Activated CD8-positive, alpha-beta memory T cell treated with anti-CD3 and anti-CD28 coated beads for 4 hours (primary cell): ENCODE data around the gene EXO1.
"Not testable (repeated sequence)": the region's sequence is repeated elsewhere in the genome, so short reads cannot be mapped to it uniquely, and the experiment has no call there.

Source experiments
- DNase-seq, 2 donors: peaks; one replicate each; pipeline ENCODE4 v3.0.0-alpha.2; 2020; ENCODE audit warnings: low read depth in 2 of 2

Gene EXO1

GRCh38 chr1:241847796-241848685, at the start of gene EXO1:
EXO1 (plus strand) TSS chr1:241848204; CDS start chr1:241850426, 2,222 bp downstream.
- DNase-seq = peak; percentile 73 to 76

- DNase-seq = no peak
Observed at GRCh38 chr1:241799416-241799815, 48.6 kb upstream of the EXO1 start.

- no peak for DNase-seq
Observed at GRCh38 chr1:241800640-241801039, 47.4 kb upstream of the EXO1 start.

GRCh38 chr1:241802863-241803262, 45.1 kb upstream of the EXO1 start:
- DNase-seq = no peak

GRCh38 chr1:241804706-241805105, 43.3 kb upstream of the EXO1 start:
- DNase-seq = not testable (repeated sequence)

- DNase-seq = no peak
Observed at GRCh38 chr1:241808265-241808664, 39.7 kb upstream of the EXO1 start.

- no peak for DNase-seq
Observed at GRCh38 chr1:241810769-241811405, 37.1 kb upstream of the EXO1 start.

- no peak for DNase-seq
Observed at GRCh38 chr1:241813768-241814320, 34.2 kb upstream of the EXO1 start.

GRCh38 chr1:241816008-241816407, 32.0 kb upstream of the EXO1 start:
- DNase-seq = no peak

- DNase-seq = no peak
Observed at GRCh38 chr1:241817331-241817792, 30.6 kb upstream of the EXO1 start.

- DNase-seq = no peak
Observed at GRCh38 chr1:241817956-241818612, 29.9 kb upstream of the EXO1 start.

GRCh38 chr1:241819340-241819866, 28.6 kb upstream of the EXO1 start:
- no peak for DNase-seq

GRCh38 chr1:241821363-241821762, 26.6 kb upstream of the EXO1 start:
- no peak for DNase-seq

GRCh38 chr1:241822846-241823245, 25.2 kb upstream of the EXO1 start:
- DNase-seq = no peak

- no peak for DNase-seq
Observed at GRCh38 chr1:241823925-241824324, 24.1 kb upstream of the EXO1 start.

GRCh38 chr1:241825581-241825980, 22.4 kb upstream of the EXO1 start:
- no peak for DNase-seq

- not testable (repeated sequence) for DNase-seq
Observed at GRCh38 chr1:241826613-241827012, 21.4 kb upstream of the EXO1 start.

GRCh38 chr1:241827264-241827663, 20.7 kb upstream of the EXO1 start:
- DNase-seq = no peak

- no peak for DNase-seq
Observed at GRCh38 chr1:241828463-241829021, 19.5 kb upstream of the EXO1 start.

- DNase-seq = no peak
Observed at GRCh38 chr1:241829468-241829867, 18.5 kb upstream of the EXO1 start.

- no peak for DNase-seq
Observed at GRCh38 chr1:241834733-241835377, 13.1 kb upstream of the EXO1 start.
